Uterus (tissue), 2 donors: Measurements from ENCODE around the gene TJP3.

ENCODE experiments used
- POLR2A ChIP-seq, 2 donors: fragments of 450-650 bp; IDR thresholded peaks; one replicate each; pipeline ENCODE4 v1.6.1; 2016; ENCODE audit warnings: antibody characterized with exemption in 2 of 2, mild to moderate bottlenecking in 1 of 2, moderate library complexity in 1 of 2
- TF ChIP-seq, protein P1 (sequence below), 4 experiments: fragments of 200-600 bp in 2 of 4; fragments of 450-650 bp in 2 of 4; sonication (generic) in 2 of 4; IDR thresholded peaks; one replicate each; pipeline ENCODE4 v1.5.1; 2016 to 2019; ENCODE audit warnings: antibody characterized with exemption in 4 of 4, mild to moderate bottlenecking in 2 of 4, moderate library complexity in 1 of 4

DNA sequence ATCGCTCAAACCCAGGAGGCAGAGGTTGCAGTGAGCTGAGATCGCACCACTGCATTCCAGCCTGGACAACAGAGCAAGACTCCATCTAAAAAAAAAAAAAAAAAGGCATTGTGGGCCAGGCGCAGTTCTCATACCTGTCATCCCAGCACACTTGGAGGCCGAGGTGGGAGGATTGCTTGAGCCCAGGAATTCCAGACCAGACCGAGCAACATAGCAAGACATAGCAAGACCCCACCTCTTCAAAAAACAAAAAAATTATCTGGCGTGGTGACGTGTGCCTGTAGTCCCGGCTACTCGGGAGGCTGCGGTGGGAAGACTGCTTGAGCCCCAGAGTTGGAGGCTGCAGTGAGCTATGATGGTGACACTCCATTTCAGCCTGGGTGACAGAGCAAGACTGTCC, 25.9 kb upstream of the TJP3 start:
- TF ChIP-seq, protein P1, sequence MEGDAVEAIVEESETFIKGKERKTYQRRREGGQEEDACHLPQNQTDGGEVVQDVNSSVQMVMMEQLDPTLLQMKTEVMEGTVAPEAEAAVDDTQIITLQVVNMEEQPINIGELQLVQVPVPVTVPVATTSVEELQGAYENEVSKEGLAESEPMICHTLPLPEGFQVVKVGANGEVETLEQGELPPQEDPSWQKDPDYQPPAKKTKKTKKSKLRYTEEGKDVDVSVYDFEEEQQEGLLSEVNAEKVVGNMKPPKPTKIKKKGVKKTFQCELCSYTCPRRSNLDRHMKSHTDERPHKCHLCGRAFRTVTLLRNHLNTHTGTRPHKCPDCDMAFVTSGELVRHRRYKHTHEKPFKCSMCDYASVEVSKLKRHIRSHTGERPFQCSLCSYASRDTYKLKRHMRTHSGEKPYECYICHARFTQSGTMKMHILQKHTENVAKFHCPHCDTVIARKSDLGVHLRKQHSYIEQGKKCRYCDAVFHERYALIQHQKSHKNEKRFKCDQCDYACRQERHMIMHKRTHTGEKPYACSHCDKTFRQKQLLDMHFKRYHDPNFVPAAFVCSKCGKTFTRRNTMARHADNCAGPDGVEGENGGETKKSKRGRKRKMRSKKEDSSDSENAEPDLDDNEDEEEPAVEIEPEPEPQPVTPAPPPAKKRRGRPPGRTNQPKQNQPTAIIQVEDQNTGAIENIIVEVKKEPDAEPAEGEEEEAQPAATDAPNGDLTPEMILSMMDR (IDR thresholded peaks at IDR 0.05), result no peak
- no peak for TF ChIP-seq POLR2A (IDR thresholded peaks at IDR 0.05)
